Measurements from ENCODE around the gene WTIP. TPM values are rescaled to one million over a fixed set of nuclear protein-coding genes. Genes with fewer than 3 reads are reported as not detected.

The WTIP gene
- total and polyA plus RNA-seq, 2 of the 4 experiments (the other 2 are of a cell fraction) = 30.3 to 48.9 TPM

GRCh38 chr19:34504809-34505291, 23.3 kb downstream of the WTIP start:
- in situ Hi-C loops (cut with MboI; ENCODE audit: low sequenced_read_pairs) = no loop called here
- intact Hi-C loops (cut with micrococcal nuclease) = no loop called here
- H2AK9ac ChIP-seq (replicated peaks; ENCODE audit: low read depth, low read length, poor library complexity) = no peak overlapping the region
- 100% methylated on average over 2 of the region's 9 CpGs; no CpG with 5 or more reads in 1 of the 2 experiments for WGBS, 2 experiments (ENCODE audit: extremely low coverage in 2 of 2, insufficient read length in 1 of 2)
- dilution Hi-C loops (cut with HindIII; ENCODE audit: low sequenced_read_pairs, unreplicated experiment) = no loop called here
- POLR2A ChIA-PET (ENCODE audit: unreplicated experiment) = no interaction called here
- no peak overlapping the region for H2AK5ac ChIP-seq (ENCODE audit: low read depth, low read length)
- H3K4me2 ChIP-seq (ENCODE audit: low read depth, low read length) = no peak overlapping the region
- no peak overlapping the region for H2BK15ac ChIP-seq (ENCODE audit: low read depth, low read length)
- no peak overlapping the region for H4K5ac ChIP-seq (ENCODE audit: low read depth, low read length)
- no peak for ATAC-seq (ENCODE audit: low read depth)
- no peak overlapping the region for H4K8ac ChIP-seq (ENCODE audit: low read depth in 2 of 2, low read length in 2 of 2)
- no peak overlapping the region for H3K14ac ChIP-seq (replicated peaks; ENCODE audit: low read depth, low read length)
- H2AFZ ChIP-seq (replicated peaks; ENCODE audit: low read length, poor library complexity) = no peak overlapping the region
- no peak for DNase-seq
- no peak overlapping the region for H2BK120ac ChIP-seq (ENCODE audit: low read depth, low read length)
- peaks cover 7% of the 10 kb centered on the region; the same call in 1 of the 2 replicates for H3K4me1 ChIP-seq (ENCODE audit: control insufficient read depth, insufficient read depth, low read length)
- H3K9me3 ChIP-seq (ENCODE audit: control insufficient read depth, insufficient read depth, low read length) = no peaks in the 10 kb centered on the region
- no peaks in the 10 kb centered on the region for H3K27me3 ChIP-seq (ENCODE audit: control insufficient read depth, insufficient read depth, low read length)
- H4K91ac ChIP-seq (ENCODE audit: insufficient read depth, low read depth, low read length) = no peak overlapping the region
- no peak overlapping the region for H3K56ac ChIP-seq (ENCODE audit: extremely low read depth, insufficient read depth, low read length)
- H3K4me3 ChIP-seq (ENCODE audit: insufficient read depth, low read depth, low read length) = no peak overlapping the region
- H2BK20ac ChIP-seq (ENCODE audit: low read depth, low read length) = no peak overlapping the region
- CTCF ChIA-PET = no interaction called here
- peaks cover 0 to 12% of the 10 kb centered on the region in 2 experiments; a peak in 2 of 4 replicates for H3K79me1 ChIP-seq (ENCODE audit: low read depth in 1 of 2, low read length in 2 of 2)
- H3K36me3 ChIP-seq (ENCODE audit: control insufficient read depth, insufficient read depth, low read length) = peaks cover 6% of the 10 kb centered on the region; the same call in 1 of the 2 replicates
- peaks cover 18% of the 10 kb centered on the region for H4K20me1 ChIP-seq (ENCODE audit: insufficient read depth, low read length)
- no peak overlapping the region for H3K23ac ChIP-seq (ENCODE audit: low read depth, low read length)
- no TSS peak for BruUV-seq (replicated peaks)
- no peak overlapping the region for H3K9ac ChIP-seq (ENCODE audit: low read depth, low read length)
- no peak overlapping the region for H3K4ac ChIP-seq (ENCODE audit: low read depth, low read length)
- H3K9me1 ChIP-seq (ENCODE audit: insufficient read depth, low read length) = 0 out of 2 replicates have a peak, but pooled peaks cover 4% of the 10 kb centered on the region
- no peak overlapping the region for H3K18ac ChIP-seq (ENCODE audit: low read depth, low read length)
- H3K27ac ChIP-seq (ENCODE audit: insufficient read depth, low read length) = no peak overlapping the region
- H2BK5ac ChIP-seq (ENCODE audit: low read depth, low read length, poor library complexity, severe bottlenecking) = no peak overlapping the region
- TF ChIP-seq CTCF (conservative IDR thresholded peaks at IDR 0.05; ENCODE audit: low read depth, low read length) = no peak
- TF ChIP-seq SMC3 (IDR thresholded peaks at IDR 0.05; ENCODE audit: low read depth, low read length) = no peak
- no peak for TF ChIP-seq FOS (IDR thresholded peaks at IDR 0.05; ENCODE audit: low read depth, low read length)
- TF ChIP-seq MXI1 (IDR thresholded peaks at IDR 0.05; ENCODE audit: borderline replicate concordance, low read depth, low read length) = no peak
- no peak for TF ChIP-seq USF2 (IDR thresholded peaks at IDR 0.05; ENCODE audit: low read depth, low read length)
- TF ChIP-seq CHD1 (IDR thresholded peaks at IDR 0.05; ENCODE audit: low read depth, low read length) = no peak
- no peak for TF ChIP-seq ELK1 (IDR thresholded peaks at IDR 0.05; ENCODE audit: borderline replicate concordance, low read depth, low read length)
- TF ChIP-seq RFX5 (IDR thresholded peaks at IDR 0.05; ENCODE audit: low read depth, low read length) = no peak
- no peak for TF ChIP-seq BHLHE40 (IDR thresholded peaks at IDR 0.05; ENCODE audit: low read depth, low read length)
- TF ChIP-seq MAFK (IDR thresholded peaks at IDR 0.05; ENCODE audit: low read depth, low read length) = no peak
- no peak for TF ChIP-seq RCOR1 (IDR thresholded peaks at IDR 0.05; ENCODE audit: insufficient replicate concordance, low read length)
